NCI-H345 (cell line): ENCODE measurements around the gene SLC2A10.

ENCODE experiments used
- DNase-seq: peaks from one replicate; lab custom pipeline; 2025; lab: John Stamatoyannopoulos, UW

The SLC2A10 gene

GRCh38 chr20:46770330-46771194 is 61.1 kb downstream of the SLC2A10 start:
- no peak for DNase-seq

- DNase-seq: no peak
Measured at GRCh38 chr20:46771195-46771588, 61.7 kb downstream of the SLC2A10 start.

DNA sequence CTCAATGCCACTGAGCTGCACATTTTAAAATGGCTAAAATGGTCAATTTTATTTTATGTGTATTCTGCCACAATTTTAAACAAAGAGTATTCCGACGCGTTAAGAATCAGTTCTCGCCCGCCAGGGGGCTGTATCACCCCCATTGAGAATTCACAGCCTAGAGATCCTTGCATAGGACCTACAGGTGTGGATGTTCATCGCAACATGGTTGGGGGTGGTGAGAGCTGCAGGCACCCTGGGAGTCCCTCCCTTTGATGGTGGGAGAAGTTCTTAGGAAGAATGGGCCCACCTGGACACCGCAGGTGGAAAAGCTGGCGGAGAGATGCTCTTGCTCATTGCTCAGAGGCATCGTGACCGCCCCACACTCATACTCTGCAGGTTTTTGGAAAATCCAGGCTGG is 63.5 kb downstream of the SLC2A10 start:
- DNase-seq: no peak

GRCh38 chr20:46773680-46774079 is 64.2 kb downstream of the SLC2A10 start:
- DNase-seq: no peak

GRCh38 chr20:46774236-46774635 is 64.8 kb downstream of the SLC2A10 start:
- DNase-seq: peak; percentile 77

DNA sequence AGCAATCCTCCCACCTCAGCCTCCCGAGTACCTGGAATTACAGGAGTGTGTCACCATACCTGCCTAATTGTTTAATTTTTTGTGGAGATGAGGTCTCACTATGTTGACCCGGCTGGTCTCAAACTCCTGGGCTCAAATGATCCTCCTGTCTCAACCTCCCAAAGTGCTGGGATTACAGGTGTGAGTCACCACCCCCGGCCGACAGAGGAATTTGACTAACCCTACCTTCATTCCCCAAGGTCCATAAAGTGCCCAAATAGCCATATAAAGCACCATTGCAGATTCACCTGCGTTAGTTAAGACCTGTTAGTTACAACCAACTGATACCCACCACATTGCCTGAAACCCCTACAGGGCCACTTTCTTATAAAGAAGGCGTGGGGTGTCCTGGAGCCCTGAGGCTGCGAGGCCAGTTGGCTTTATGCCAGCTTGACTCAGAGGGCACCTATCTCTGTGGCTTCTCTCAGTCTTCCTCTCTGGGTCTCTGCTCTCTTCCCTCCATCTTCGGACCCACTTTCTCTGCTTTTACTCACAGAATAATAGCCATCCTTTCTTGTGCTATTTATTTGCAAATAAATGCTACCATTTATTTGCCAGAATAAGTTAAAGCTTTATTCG is 65.6 kb downstream of the SLC2A10 start:
- no peak for DNase-seq

DNA sequence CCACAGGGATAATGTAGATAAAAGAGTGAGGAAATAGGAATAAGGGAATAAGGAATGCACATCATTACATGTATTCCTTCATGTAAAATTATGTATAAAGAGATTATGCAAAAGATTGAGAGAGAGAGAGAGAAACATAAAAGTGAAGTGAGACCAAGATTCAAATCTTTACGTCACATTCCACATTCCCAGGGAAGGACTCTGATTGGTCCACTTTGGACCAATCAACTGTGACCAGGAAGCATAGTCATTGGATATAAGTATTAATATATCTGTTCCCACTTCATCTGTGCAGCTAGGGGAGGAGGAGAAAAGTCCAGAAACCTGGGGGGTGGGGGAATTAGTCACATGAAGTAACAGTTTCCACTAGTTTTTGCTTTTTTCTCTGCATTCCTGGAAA is 66.4 kb downstream of the SLC2A10 start:
- no peak for DNase-seq

DNA sequence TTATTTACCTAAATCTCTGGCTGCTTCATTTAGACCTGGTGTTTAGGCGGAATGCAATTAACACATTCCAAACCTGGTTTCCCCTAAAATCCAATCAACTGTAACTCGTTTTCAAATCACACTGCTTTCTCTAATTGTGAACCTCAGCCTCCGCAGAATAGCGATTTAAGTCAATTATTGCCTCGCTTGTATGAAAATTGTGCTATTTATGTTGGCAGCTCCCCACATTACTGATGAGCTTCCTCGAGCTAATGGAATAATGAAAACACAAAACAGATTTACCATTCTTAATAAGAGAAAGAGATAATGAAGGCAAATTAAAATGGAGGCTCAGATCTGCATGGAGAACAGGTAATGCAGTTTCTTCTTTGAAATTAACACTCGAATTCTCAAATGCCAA is 67.9 kb downstream of the SLC2A10 start:
- no peak for DNase-seq

GRCh38 chr20:46779831-46780230 is 70.4 kb downstream of the SLC2A10 start:
- DNase-seq: no peak

DNA sequence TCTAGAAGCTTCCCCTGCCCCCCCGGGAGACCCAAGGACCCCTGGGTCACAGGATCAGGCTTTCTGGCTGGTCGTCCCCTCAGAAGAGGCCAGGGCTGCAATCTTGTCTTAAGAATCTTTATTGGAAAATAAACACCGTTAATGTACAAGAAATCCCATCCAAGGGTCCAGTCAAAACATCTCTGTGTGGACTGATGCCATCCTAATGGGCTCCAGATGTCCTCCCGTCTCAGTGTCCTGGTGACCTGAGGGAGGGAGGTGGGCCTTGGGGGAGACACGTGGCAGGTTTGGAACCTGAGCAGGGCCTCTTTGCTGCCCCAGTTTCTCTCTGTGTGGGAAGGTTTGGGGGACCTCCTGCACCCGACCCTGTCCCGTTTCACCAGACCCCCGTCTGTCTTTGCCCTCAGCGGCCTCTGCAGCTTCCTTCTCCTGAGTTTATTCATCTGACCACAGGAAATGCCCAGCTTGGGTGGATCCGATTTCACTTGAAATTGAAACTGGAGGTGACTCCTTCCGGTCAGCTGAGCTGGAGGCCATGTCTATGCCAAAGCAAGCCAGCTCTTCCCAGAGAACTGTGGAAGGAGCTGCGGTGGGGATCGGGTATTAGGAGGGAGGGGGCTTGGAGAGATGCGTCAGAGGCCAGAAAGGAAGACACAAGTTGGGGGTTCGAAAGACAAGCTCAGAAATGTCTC is 75.1 kb downstream of the SLC2A10 start:
- no peak for DNase-seq
